Aorta (tissue), 5 donors: ENCODE results near the gene NKAIN2. TPM values are rescaled to one million over a fixed set of nuclear protein-coding genes. Genes with fewer than 3 reads are reported as not detected.

ENCODE experiments used
- ATAC-seq: fragments of 200-7000 bp; cut with Tn5 transposase; one replicate; pipeline ENCODE4 v1.9.1; 2022; ENCODE audit warnings: moderate library complexity; ENCODE audit not compliant: low FRiP score
- DNase-seq, 2 donors: peaks; one replicate each; pipeline ENCODE4 v3.0.0-alpha.2; 2020
- H3K27ac ChIP-seq, 2 donors: one replicate each; pipeline ENCODE4 v1.5.1; 2013; ENCODE audit warnings: low read length in 2 of 2, mild to moderate bottlenecking in 2 of 2, moderate library complexity in 2 of 2, control low read depth in 1 of 2, inconsistent platforms in 1 of 2, low read depth in 1 of 2
- H3K27me3 ChIP-seq, 2 donors: one replicate each; pipeline ENCODE4 v1.6.1; 2013; ENCODE audit warnings: control low read depth in 1 of 2, low read length in 1 of 2, mild to moderate bottlenecking in 1 of 2, moderate library complexity in 1 of 2; ENCODE audit not compliant: insufficient read depth in 2 of 2, control insufficient read depth in 1 of 2
- H3K36me3 ChIP-seq, 2 donors: one replicate each; pipeline ENCODE4 v1.6.1; 2013; ENCODE audit warnings: control low read depth in 1 of 2, low read length in 1 of 2, mild to moderate bottlenecking in 1 of 2; ENCODE audit not compliant: insufficient read depth in 2 of 2, control insufficient read depth in 1 of 2
- H3K4me1 ChIP-seq, 2 donors: one replicate each; pipeline ENCODE4 v1.6.1; 2013; ENCODE audit warnings: low read length in 2 of 2, control low read depth in 1 of 2, mild to moderate bottlenecking in 1 of 2, moderate library complexity in 1 of 2; ENCODE audit not compliant: insufficient read depth in 2 of 2, control insufficient read depth in 1 of 2
- H3K4me3 ChIP-seq, 2 donors: one replicate each; pipeline ENCODE4 v1.5.1; 2013; ENCODE audit warnings: low read length in 2 of 2, control low read depth in 1 of 2, mild to moderate bottlenecking in 1 of 2
- H3K9me3 ChIP-seq: one replicate; pipeline ENCODE4 v1.6.1; 2013; ENCODE audit warnings: mild to moderate bottlenecking, low read length; ENCODE audit not compliant: control insufficient read depth
- WGBS, 2 donors: extraction: QIAGEN DNeasy Blood & Tissue Kit; methylation state at CpG; one replicate each; pipeline ENCODE4 v1.1.7; 2013; 5-methylcytosine and 5-hydroxymethylcytosine counted together
- intact Hi-C, 2 donors: fragments of 100-400 bp; cut with DNase I; formaldehyde crosslinking; loops; one replicate each; pipeline versions ENCODE4 v1.14.2 to v1.15.0; 2022
- polyA plus RNA-seq, 2 donors: library from polyadenylated mRNA; stranded (reverse); fragments of 200-250 nt; gene quantifications; one replicate each; pipeline ENCODE4 v1.2.3, GENCODE V29; 2013
- total RNA-seq, 2 donors: library from RNA; stranded (reverse); fragmentation: NEBNext Ultra II Directional; extraction: Animal tissue kit (Norgen Biotek cat#: 25700); gene quantifications; one replicate each; pipeline ENCODE4 v1.2.1, GENCODE V29; 2021
- donor health status: healthy with polysubstance abuse.
- donor health status: Bipolar disorder and iron deficiency.
- donor health status: DM: no; HTN: no; CAD: no.
- donor health status: DM: no; HTN: no; CAD: no.
- donor health status: DM: yes; HTN: yes; CAD: no.

NKAIN2 gene
- total and polyA plus RNA-seq, 4 donors, result 1.4 to 1.9 TPM; not detected in 2

DNA sequence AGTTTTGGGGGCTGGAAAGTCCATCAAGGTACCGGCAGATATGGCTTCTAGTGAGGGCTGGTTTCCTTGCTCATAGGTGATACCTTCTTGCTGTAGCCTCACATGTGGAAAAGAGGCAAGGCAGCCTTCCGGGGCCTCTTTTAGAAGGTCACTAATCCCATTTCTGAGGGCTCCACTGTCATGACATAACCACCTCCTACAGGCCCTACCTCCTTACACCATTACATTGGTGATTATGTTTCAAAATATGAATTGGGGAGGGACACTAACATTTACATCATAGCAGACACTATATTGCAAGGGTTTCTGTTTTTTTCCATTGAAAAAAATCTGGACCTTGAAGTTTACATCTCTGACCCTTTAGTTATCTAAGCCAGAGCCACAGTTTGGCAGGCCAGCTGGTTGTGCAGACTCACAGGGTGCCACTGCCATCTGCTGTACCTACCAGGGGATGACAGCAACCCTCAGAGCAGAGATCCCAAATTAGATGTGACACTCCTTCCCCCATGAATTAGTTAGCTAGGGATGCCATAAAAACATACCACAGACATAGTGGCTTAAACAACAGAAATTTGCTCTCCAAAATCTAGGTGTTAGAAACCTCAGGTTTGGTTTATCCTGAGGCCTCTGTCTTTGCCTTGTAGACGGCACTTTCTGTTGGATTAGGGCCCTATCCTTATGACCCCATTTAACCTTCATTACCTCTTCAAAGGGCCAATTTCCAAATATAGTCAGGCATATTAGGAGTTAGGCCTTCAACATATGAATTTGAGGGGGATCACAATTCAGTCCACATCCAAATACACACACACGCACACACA is 992.2 kb downstream of the NKAIN2 start:
- DNase-seq (no peak), ATAC-seq (peak; percentile 46)
- Histone ChIP-seq H3K4me1 (no peaks in the 10 kb centered on the region), H3K27ac (no peak overlapping the region), H3K27me3 (no peaks in the 10 kb centered on the region), H3K36me3 (no peaks in the 10 kb centered on the region), H3K4me3 (no peak overlapping the region), H3K9me3 (peaks cover 1% of the 10 kb centered on the region)
- 88 to 95% methylated on average over 4 of the region's 4 CpGs for WGBS, 2 donors
- intact Hi-C loops, result no loop called here

DNA sequence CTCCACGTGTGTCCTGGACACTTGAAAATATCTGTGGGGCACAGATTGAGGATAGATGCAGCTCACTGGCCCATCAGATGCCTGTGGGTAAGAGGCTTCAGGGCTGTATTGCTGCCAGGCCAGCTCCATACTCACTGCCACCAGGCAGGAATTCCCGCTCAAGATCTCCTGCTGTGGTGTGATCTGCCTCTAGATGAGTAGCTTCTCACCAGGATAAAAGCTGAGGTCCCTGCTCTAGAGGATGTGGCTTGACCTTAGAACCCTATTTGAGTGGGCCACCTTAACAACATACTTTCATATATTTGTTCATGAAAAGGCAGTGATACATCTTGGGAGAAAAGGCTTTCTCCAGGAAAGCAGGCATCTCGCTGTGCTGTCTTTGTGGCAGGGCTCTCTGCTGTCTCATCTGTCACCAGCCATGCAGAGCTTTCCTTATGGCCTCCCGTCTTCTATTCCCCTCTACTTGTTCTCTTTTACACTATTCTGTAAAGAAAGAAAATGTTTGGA is 992.9 kb downstream of the NKAIN2 start:
- Histone ChIP-seq H3K27me3 (no peaks in the 10 kb centered on the region), H3K4me1 (no peaks in the 10 kb centered on the region), H3K9me3 (peaks cover 1% of the 10 kb centered on the region), H3K27ac (no peak overlapping the region), H3K36me3 (no peaks in the 10 kb centered on the region), H3K4me3 (no peak overlapping the region)
- intact Hi-C loops, result no loop called here
- DNase-seq (no peak), ATAC-seq (peak; percentile 38)
- WGBS, 2 donors, result 92% methylated on average over 4 of the region's 4 CpGs

- Histone ChIP-seq H3K27ac (no peak overlapping the region), H3K36me3 (no peaks in the 10 kb centered on the region), H3K27me3 (no peaks in the 10 kb centered on the region), H3K9me3 (peaks cover 1% of the 10 kb centered on the region), H3K4me1 (no peaks in the 10 kb centered on the region), H3K4me3 (no peak overlapping the region)
- intact Hi-C loops, result no loop called here
- DNase-seq (no peak), ATAC-seq (no peak)
These were observed 993.6 kb downstream of the NKAIN2 start for GRCh38 chr6:124797224-124797623.

DNA sequence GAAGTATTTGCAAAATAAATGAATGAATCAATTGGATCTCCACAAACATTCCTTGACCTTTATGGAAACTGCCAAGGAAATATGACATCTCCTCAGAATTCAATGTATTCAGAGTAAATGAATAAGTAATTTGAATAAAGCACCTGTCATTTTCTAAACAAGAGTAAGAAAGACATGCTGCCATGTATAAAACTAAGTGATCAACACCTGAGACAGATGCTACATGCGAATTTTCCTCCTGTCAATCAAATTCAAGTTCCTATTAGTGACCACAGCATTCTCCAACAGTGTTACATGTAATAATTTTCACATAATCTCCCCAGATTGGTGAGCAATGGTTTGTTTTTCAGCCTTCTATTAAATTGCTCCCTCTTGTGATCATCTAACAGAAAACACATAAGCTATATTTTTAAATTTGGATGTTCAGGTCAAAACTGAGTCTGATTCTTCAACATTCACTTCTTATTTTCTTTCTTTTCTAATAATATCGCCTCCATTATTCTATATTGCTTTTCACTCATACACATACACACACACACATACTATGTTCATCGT is 995.4 kb downstream of the NKAIN2 start:
- ATAC-seq (no peak), DNase-seq (no peak)
- no peak overlapping the region for H3K4me3 ChIP-seq
- intact Hi-C loops, result no loop called here
- H3K27me3 ChIP-seq, result no peaks in the 10 kb centered on the region
- H3K4me1 ChIP-seq, result no peaks in the 10 kb centered on the region
- H3K9me3 ChIP-seq, result peaks cover 1% of the 10 kb centered on the region
- H3K36me3 ChIP-seq, result no peaks in the 10 kb centered on the region
- WGBS, 2 donors, result 88 to 90% methylated on average over 3 of the region's 3 CpGs
- H3K27ac ChIP-seq, result no peak overlapping the region

- no peak overlapping the region for H3K27ac ChIP-seq
- no peak overlapping the region for H3K4me3 ChIP-seq
- H3K9me3 ChIP-seq, result peaks cover 1% of the 10 kb centered on the region
- ATAC-seq, result no peak
- H3K27me3 ChIP-seq, result no peaks in the 10 kb centered on the region
- no peaks in the 10 kb centered on the region for H3K36me3 ChIP-seq
- DNase-seq, result no peak
- no peaks in the 10 kb centered on the region for H3K4me1 ChIP-seq
- intact Hi-C loops, result no loop called here
These were observed 996.0 kb downstream of the NKAIN2 start for GRCh38 chr6:124799638-124800037.

DNA sequence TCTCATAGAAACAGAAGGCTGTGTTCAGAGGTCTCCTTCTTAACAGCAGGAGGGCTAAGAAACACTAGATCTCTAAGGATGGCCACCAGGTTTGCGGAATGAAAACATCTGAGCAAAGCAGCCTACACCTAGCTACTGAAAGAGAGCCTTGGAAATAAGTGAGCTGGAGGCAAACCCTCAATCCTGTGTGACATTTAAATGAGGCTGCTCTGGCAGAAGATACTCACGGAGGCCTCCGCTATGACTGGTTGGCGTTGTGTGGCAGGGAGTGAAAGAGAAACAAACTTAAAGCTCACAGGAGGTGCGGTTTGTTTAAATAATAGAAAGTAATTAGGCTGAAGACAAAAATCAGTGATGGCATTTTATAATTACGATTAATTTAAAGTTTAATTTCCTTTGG is 996.6 kb downstream of the NKAIN2 start:
- intact Hi-C loops, result no loop called here

GRCh38 chr6:124812067-124812466 is 1008.4 kb downstream of the NKAIN2 start:
- ATAC-seq (no peak), DNase-seq (no peak)
- WGBS, 2 donors, result 90 to 92% methylated on average over 2 of the region's 2 CpGs
- no peaks in the 10 kb centered on the region for H3K36me3 ChIP-seq
- intact Hi-C loops, result no loop called here
- no peak overlapping the region for H3K4me3 ChIP-seq
- H3K27ac ChIP-seq, result no peak overlapping the region
- no peaks in the 10 kb centered on the region for H3K4me1 ChIP-seq
- H3K9me3 ChIP-seq, result no peaks in the 10 kb centered on the region
- H3K27me3 ChIP-seq, result no peaks in the 10 kb centered on the region

More for the DNA sequence above, 996.6 kb downstream of the NKAIN2 start:
- DNase-seq, result no peak
- H3K4me3 ChIP-seq, result no peak overlapping the region
- no peaks in the 10 kb centered on the region for H3K4me1 ChIP-seq
- H3K36me3 ChIP-seq, result no peaks in the 10 kb centered on the region
- no peaks in the 10 kb centered on the region for H3K9me3 ChIP-seq
- no peaks in the 10 kb centered on the region for H3K27me3 ChIP-seq
- no peak overlapping the region for H3K27ac ChIP-seq
- ATAC-seq, result no peak
- WGBS, 2 donors, result 85 to 92% methylated on average over 6 of the region's 6 CpGs

DNA sequence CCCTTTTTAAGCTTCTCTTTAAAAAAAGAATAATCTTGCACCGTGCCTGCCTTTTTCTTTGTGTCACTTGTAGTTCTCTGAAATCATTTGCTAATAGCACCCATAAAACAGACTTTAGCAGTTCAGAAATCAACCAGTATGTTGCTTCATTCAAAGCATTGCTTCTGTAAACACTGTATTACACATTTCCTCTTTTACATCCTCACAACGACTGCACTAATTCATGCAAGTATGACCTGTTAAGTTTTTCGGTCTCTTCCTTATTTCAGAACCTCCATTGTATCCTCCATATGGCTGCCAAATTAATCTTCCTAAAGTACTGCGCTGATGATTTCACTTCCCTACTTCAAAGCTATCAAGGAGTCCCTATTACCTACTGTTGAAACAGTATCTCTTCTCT is 1015.7 kb downstream of the NKAIN2 start:
- H3K9me3 ChIP-seq, result no peaks in the 10 kb centered on the region
- ATAC-seq (no peak), DNase-seq (no peak)
- 69 to 73% methylated on average over 4 of the region's 4 CpGs for WGBS, 2 donors
- H3K36me3 ChIP-seq, result no peaks in the 10 kb centered on the region
- H3K4me1 ChIP-seq, result no peaks in the 10 kb centered on the region
- no peak overlapping the region for H3K4me3 ChIP-seq
- intact Hi-C loops, result no loop called here
- no peak overlapping the region for H3K27ac ChIP-seq
- no peaks in the 10 kb centered on the region for H3K27me3 ChIP-seq

DNA sequence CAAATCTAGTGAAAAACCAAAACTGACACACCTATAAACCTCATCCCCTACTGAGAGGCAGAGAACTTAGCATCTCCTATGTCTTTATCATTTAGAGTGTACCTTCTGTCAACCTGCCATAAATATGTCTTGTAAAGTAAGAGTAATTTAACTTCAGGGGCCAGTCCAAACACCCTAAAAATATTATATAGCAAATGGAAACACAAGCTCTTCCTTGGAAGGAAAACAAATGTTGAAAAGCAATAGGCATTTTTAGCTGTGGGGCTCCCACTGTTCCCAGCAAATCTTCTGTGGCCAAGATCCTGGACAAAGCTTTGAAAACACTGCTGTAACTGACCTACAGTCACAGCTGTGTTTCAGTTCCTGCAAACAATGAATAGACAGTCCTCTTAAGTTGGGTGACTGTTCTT is 1018.5 kb downstream of the NKAIN2 start:
- H3K36me3 ChIP-seq, result no peaks in the 10 kb centered on the region
- intact Hi-C loops, result no loop called here
- no peaks in the 10 kb centered on the region for H3K27me3 ChIP-seq
- H3K27ac ChIP-seq, result no peak overlapping the region
- no peaks in the 10 kb centered on the region for H3K4me1 ChIP-seq
- no peaks in the 10 kb centered on the region for H3K9me3 ChIP-seq
- no peak for DNase-seq
- H3K4me3 ChIP-seq, result no peak overlapping the region
- no peak for ATAC-seq
